Liver (tissue), 9 donors: Measurements from ENCODE around the gene GATAD1. TPM values are rescaled to one million over a fixed set of nuclear protein-coding genes. Genes with fewer than 3 reads are reported as not detected.

Experiments
- DNase-seq: peaks from one replicate; pipeline ENCODE4 v3.0.0-alpha.2; 2017; ENCODE audit warnings: low spot score
- H3K27ac ChIP-seq, 2 donors: one replicate each; pipeline ENCODE4 v1.7.0; 2013; ENCODE audit warnings: inconsistent platforms in 2 of 2, low read length in 2 of 2, control low read depth in 1 of 2, low read depth in 1 of 2, mild to moderate bottlenecking in 1 of 2
- H3K27me3 ChIP-seq, 4 donors: one replicate each; pipeline versions ENCODE4 v1.6.1 to v1.7.0; 2013; ENCODE audit warnings: low read length in 3 of 4, inconsistent platforms in 1 of 4, mild to moderate bottlenecking in 1 of 4, moderate library complexity in 1 of 4; ENCODE audit not compliant: control insufficient read depth in 4 of 4, insufficient read depth in 4 of 4
- H3K36me3 ChIP-seq, 4 donors: one replicate each; pipeline versions ENCODE4 v1.6.1 to v1.7.0; 2013; ENCODE audit warnings: low read length in 3 of 4, mild to moderate bottlenecking in 3 of 4, low read depth in 1 of 4, moderate library complexity in 1 of 4; ENCODE audit not compliant: control insufficient read depth in 4 of 4, insufficient read depth in 3 of 4
- H3K4me1 ChIP-seq, 4 donors: one replicate each; pipeline versions ENCODE4 v1.6.1 to v1.7.0; 2013; ENCODE audit warnings: low read length in 3 of 4, mild to moderate bottlenecking in 3 of 4, moderate library complexity in 1 of 4; ENCODE audit not compliant: control insufficient read depth in 4 of 4, insufficient read depth in 4 of 4
- H3K4me3 ChIP-seq, 3 donors: one replicate each; pipeline versions ENCODE4 v1.6.1 to v1.7.0; 2013; ENCODE audit warnings: low read length in 3 of 3, control low read depth in 1 of 3, low read depth in 1 of 3, mild to moderate bottlenecking in 1 of 3
- H3K9ac ChIP-seq, 2 donors: one replicate each; pipeline ENCODE4 v1.7.0; 2013; ENCODE audit warnings: low read length in 2 of 2, mild to moderate bottlenecking in 2 of 2, moderate library complexity in 2 of 2, control low read depth in 1 of 2, low read depth in 1 of 2
- H3K9me3 ChIP-seq, 4 donors: one replicate each; pipeline versions ENCODE4 v1.6.1 to v1.7.0; 2013; ENCODE audit warnings: low read length in 3 of 4; ENCODE audit not compliant: control insufficient read depth in 4 of 4
- EGR1 ChIP-seq, 2 donors: IDR thresholded peaks; 2 replicates each; pipeline ENCODE4 v1.6.1; 2016 to 2018; ENCODE audit warnings: antibody characterized with exemption in 2 of 2, low read depth in 2 of 2
- FOXA1 ChIP-seq: IDR thresholded peaks from 2 replicates; pipeline ENCODE4 v1.6.1; 2016; ENCODE audit warnings: antibody characterized with exemption
- FOXA2 ChIP-seq: IDR thresholded peaks from 2 replicates; pipeline ENCODE4 v1.6.1; 2016; ENCODE audit warnings: antibody characterized with exemption
- GABPA ChIP-seq, 2 donors: IDR thresholded peaks in 1 of 2; conservative IDR thresholded peaks in 1 of 2; 2 replicates each; pipeline ENCODE4 v1.6.1; 2016; ENCODE audit warnings: antibody characterized with exemption in 2 of 2, mild to moderate bottlenecking in 1 of 2, moderate library complexity in 1 of 2
- HNF4A ChIP-seq, 2 donors: conservative IDR thresholded peaks; 2 replicates each; pipeline ENCODE4 v1.6.1; 2016; ENCODE audit warnings: antibody characterized with exemption in 2 of 2, mild to moderate bottlenecking in 2 of 2
- HNF4G ChIP-seq: IDR thresholded peaks from 2 replicates; pipeline ENCODE4 v1.6.1; 2016; ENCODE audit warnings: antibody characterized with exemption
- JUND ChIP-seq, 2 donors: IDR thresholded peaks; 2 replicates each; pipeline ENCODE4 v1.6.1; 2016; ENCODE audit warnings: antibody characterized with exemption in 2 of 2
- NR2F2 ChIP-seq: IDR thresholded peaks from 2 replicates; pipeline ENCODE4 v1.6.1; 2016; ENCODE audit warnings: antibody characterized with exemption
- RAD21 ChIP-seq, 2 donors: IDR thresholded peaks; 2 replicates each; pipeline ENCODE4 v1.6.1; 2016; ENCODE audit warnings: antibody characterized with exemption in 2 of 2, mild to moderate bottlenecking in 2 of 2
- REST ChIP-seq: IDR thresholded peaks from 2 replicates; pipeline ENCODE4 v1.6.1; 2016; ENCODE audit warnings: antibody characterized with exemption, mild to moderate bottlenecking
- RXRA ChIP-seq, 2 donors: IDR thresholded peaks; 2 replicates each; pipeline ENCODE4 v1.6.1; 2017 to 2018; ENCODE audit warnings: antibody characterized with exemption in 2 of 2, mild to moderate bottlenecking in 1 of 2
- SP1 ChIP-seq: IDR thresholded peaks from 2 replicates; pipeline ENCODE4 v1.6.1; 2018; ENCODE audit warnings: antibody characterized with exemption, mild to moderate bottlenecking
- TAF1 ChIP-seq: conservative IDR thresholded peaks from 2 replicates; pipeline ENCODE4 v1.6.1; 2016; ENCODE audit warnings: antibody characterized with exemption, mild to moderate bottlenecking
- YY1 ChIP-seq: IDR thresholded peaks from 2 replicates; pipeline ENCODE4 v1.6.1; 2016; ENCODE audit warnings: antibody characterized with exemption, mild to moderate bottlenecking
- WGBS: extraction: QIAGEN DNeasy Blood & Tissue Kit; methylation state at CpG from one replicate; pipeline ENCODE4 v1.1.7; 2013; 5-methylcytosine and 5-hydroxymethylcytosine counted together
- polyA plus RNA-seq, 2 donors: library from polyadenylated mRNA; stranded (reverse) in 1 of 2; unstranded in 1 of 2; fragments of 200-250 nt in 1 of 2; fragments of >200 nt in 1 of 2; fragmentation: Nextera tagmentation in 1 of 2; extraction: Ambion mirVana in 1 of 2; gene quantifications; one replicate each; pipeline versions ENCODE4 v1.2.1 to v1.2.3, GENCODE V29; 2013 to 2015
- total RNA-seq, 2 donors: library from RNA; depleted of rRNA; stranded (reverse); fragments of >200 nt; gene quantifications; one replicate each; pipeline ENCODE4 v1.2.3, GENCODE V29; 2014
- TF ChIP-seq, protein P1 (sequence below): IDR thresholded peaks from 2 replicates; pipeline ENCODE4 v1.6.1; 2016; ENCODE audit warnings: antibody characterized with exemption
- TF ChIP-seq, protein P2 (sequence below): IDR thresholded peaks from 2 replicates; pipeline ENCODE4 v1.6.1; 2016; ENCODE audit warnings: antibody characterized with exemption
- TF ChIP-seq, protein P3 (sequence below): IDR thresholded peaks from 2 replicates; pipeline ENCODE4 v1.6.1; 2016; ENCODE audit warnings: antibody characterized with exemption
- TF ChIP-seq, protein P4 (sequence below): fragments of 150-350 bp; IDR thresholded peaks from 2 replicates; pipeline ENCODE4 v1.5.1; 2017; ENCODE audit warnings: improper control_type of control experiment, low read depth, low read length; ENCODE audit not compliant: missing input control
- donor health status: healthy.
- donor health status: healthy.
- donor health status: healthy.
- donor health status: healthy.
- donor health status: healthy.

GATAD1 gene
- total and polyA plus RNA-seq, 4 donors = 7.8 to 22.8 (median 10.8) TPM

DNA sequence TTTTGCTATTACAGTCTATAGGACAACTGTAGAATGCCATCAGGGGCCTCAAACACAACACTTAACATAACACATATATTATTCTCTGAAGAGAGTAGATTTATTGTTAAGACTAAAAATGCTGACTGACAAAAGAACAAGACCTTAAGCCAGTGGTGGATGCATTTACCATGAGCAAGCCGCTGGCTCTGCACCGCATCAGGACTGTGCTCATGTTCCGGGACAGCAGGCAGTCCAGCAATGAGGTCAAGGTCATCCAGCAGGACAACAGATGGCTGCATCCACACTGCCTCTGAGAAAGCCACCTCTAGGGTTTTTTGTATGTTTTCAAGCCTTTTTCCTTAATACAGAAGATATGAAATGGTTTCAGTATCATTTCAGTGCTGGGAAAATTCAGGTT is 57.3 kb downstream of the GATAD1 start (continued):
- no peak for TF ChIP-seq REST

DNA sequence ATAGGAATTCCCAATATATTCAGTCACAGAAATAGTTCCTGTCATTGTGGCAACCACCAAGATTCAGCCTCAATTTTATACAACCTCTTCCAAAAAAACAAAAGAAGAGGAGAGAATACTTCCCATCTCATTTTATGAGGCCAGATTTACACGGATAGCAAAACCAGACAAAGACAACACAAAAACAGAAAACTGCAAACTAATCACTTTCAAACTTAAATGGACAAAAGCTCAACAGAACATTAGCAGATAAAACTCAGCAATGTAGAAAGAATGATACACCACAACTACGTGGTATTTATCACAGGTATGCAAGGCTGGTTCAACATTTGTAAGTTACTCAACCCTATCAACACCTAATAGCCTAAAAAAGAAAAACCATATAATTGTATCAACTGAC is 59.1 kb downstream of the GATAD1 start:
- WGBS = 90% methylated on average over 2 of the region's 2 CpGs
- H3K9ac ChIP-seq = no peak overlapping the region
- no peaks in the 10 kb centered on the region for H3K9me3 ChIP-seq
- no peaks in the 10 kb centered on the region for H3K27me3 ChIP-seq
- peaks cover 3 to 14% (median 10%) of the 10 kb centered on the region in 4 donors for H3K36me3 ChIP-seq
- no peak for DNase-seq
- H3K27ac ChIP-seq = no peak overlapping the region
- no peak overlapping the region for H3K4me3 ChIP-seq
- TF ChIP-seq RXRA (IDR thresholded peaks at IDR 0.05) (no peak), RAD21 (IDR thresholded peaks at IDR 0.05) (no peak), TAF1 (no peak), NR2F2 (no peak), REST (no peak), HNF4A (conservative IDR thresholded peaks at IDR 0.05) (no peak), FOXA2 (no peak), FOXA1 (no peak), SP1 (no peak), HNF4G (no peak), YY1 (no peak), GABPA (IDR thresholded peaks at IDR 0.05 in 1 of 2, conservative IDR thresholded peaks at IDR 0.05 in 1 of 2) (no peak), JUND (IDR thresholded peaks at IDR 0.05) (no peak), EGR1 (IDR thresholded peaks at IDR 0.05; ENCODE audit: low read depth in 2 of 2) (no peak)
- TF ChIP-seq, protein P1, sequence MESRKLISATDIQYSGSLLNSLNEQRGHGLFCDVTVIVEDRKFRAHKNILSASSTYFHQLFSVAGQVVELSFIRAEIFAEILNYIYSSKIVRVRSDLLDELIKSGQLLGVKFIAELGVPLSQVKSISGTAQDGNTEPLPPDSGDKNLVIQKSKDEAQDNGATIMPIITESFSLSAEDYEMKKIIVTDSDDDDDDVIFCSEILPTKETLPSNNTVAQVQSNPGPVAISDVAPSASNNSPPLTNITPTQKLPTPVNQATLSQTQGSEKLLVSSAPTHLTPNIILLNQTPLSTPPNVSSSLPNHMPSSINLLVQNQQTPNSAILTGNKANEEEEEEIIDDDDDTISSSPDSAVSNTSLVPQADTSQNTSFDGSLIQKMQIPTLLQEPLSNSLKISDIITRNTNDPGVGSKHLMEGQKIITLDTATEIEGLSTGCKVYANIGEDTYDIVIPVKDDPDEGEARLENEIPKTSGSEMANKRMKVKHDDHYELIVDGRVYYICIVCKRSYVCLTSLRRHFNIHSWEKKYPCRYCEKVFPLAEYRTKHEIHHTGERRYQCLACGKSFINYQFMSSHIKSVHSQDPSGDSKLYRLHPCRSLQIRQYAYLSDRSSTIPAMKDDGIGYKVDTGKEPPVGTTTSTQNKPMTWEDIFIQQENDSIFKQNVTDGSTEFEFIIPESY = no peak
- TF ChIP-seq, protein P2, sequence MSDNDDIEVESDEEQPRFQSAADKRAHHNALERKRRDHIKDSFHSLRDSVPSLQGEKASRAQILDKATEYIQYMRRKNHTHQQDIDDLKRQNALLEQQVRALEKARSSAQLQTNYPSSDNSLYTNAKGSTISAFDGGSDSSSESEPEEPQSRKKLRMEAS = no peak
- TF ChIP-seq, protein P3, sequence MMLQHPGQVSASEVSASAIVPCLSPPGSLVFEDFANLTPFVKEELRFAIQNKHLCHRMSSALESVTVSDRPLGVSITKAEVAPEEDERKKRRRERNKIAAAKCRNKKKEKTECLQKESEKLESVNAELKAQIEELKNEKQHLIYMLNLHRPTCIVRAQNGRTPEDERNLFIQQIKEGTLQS = no peak
- TF ChIP-seq, protein P4, sequence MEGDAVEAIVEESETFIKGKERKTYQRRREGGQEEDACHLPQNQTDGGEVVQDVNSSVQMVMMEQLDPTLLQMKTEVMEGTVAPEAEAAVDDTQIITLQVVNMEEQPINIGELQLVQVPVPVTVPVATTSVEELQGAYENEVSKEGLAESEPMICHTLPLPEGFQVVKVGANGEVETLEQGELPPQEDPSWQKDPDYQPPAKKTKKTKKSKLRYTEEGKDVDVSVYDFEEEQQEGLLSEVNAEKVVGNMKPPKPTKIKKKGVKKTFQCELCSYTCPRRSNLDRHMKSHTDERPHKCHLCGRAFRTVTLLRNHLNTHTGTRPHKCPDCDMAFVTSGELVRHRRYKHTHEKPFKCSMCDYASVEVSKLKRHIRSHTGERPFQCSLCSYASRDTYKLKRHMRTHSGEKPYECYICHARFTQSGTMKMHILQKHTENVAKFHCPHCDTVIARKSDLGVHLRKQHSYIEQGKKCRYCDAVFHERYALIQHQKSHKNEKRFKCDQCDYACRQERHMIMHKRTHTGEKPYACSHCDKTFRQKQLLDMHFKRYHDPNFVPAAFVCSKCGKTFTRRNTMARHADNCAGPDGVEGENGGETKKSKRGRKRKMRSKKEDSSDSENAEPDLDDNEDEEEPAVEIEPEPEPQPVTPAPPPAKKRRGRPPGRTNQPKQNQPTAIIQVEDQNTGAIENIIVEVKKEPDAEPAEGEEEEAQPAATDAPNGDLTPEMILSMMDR = no peak
- H3K4me1 ChIP-seq = no peaks in the 10 kb centered on the region
